HG02623 (cell line): Measurements from ENCODE around the gene MSI2.
A peak's percentile ranks its signal among the peaks of the same experiment; 100 is the strongest.

Experiments
- ATAC-seq: cut with Tn5 transposase; IDR thresholded peaks from one replicate; pipeline ENCODE4 v1.9.1; 2021; ENCODE audit warnings: moderate library complexity; ENCODE audit not compliant: unreplicated experiment

MSI2 gene

GRCh38 chr17:57245786-57246185, 10.5 kb upstream of the MSI2 start:
- ATAC-seq: no peak

- no peak for ATAC-seq
Measured at GRCh38 chr17:57246257-57246656, 10.1 kb upstream of the MSI2 start.

GRCh38 chr17:57247261-57247660, 9.1 kb upstream of the MSI2 start:
- ATAC-seq: no peak

GRCh38 chr17:57247913-57248312, 8.4 kb upstream of the MSI2 start:
- no peak for ATAC-seq

- no peak for ATAC-seq
Measured at GRCh38 chr17:57249520-57249919, 6.8 kb upstream of the MSI2 start.

- ATAC-seq: no peak
Measured at GRCh38 chr17:57251211-57251787, 5.0 kb upstream of the MSI2 start.

- no peak for ATAC-seq
Measured at GRCh38 chr17:57253362-57254065, 2.8 kb upstream of the MSI2 start.

GRCh38 chr17:57255182-57255775, 1.0 kb upstream of the MSI2 start:
- ATAC-seq: no peak

- peak; percentile 17 for ATAC-seq
Measured at GRCh38 chr17:57256708-57257112, 387 bp downstream of the MSI2 start.

GRCh38 chr17:57257195-57257894, 1.0 kb downstream of the MSI2 start:
- no peak for ATAC-seq

- no peak for ATAC-seq
Measured at GRCh38 chr17:57257895-57258851, 1.9 kb downstream of the MSI2 start.

- no peak for ATAC-seq
Measured at GRCh38 chr17:57259306-57259705, 3.0 kb downstream of the MSI2 start.

GRCh38 chr17:57259817-57260216, 3.5 kb downstream of the MSI2 start:
- ATAC-seq: no peak

- no peak for ATAC-seq
Measured at GRCh38 chr17:57260325-57261083, 4.2 kb downstream of the MSI2 start.

- ATAC-seq: no peak
Measured at GRCh38 chr17:57261084-57261461, 4.8 kb downstream of the MSI2 start.

- no peak for ATAC-seq
Measured at GRCh38 chr17:57262557-57262956, 6.2 kb downstream of the MSI2 start.

GRCh38 chr17:57264250-57264649, 7.9 kb downstream of the MSI2 start:
- no peak for ATAC-seq

- ATAC-seq: no peak
Measured at GRCh38 chr17:57264776-57265175, 8.5 kb downstream of the MSI2 start.

- no peak for ATAC-seq
Measured at GRCh38 chr17:57266902-57267311, 10.6 kb downstream of the MSI2 start.

- ATAC-seq: no peak
Measured at GRCh38 chr17:57268181-57268580, 11.9 kb downstream of the MSI2 start.
